Stimulated activated CD4-positive, alpha-beta T cell treated with anti-CD3 and anti-CD28 coated beads, Interleukin-12 subunit alpha, Interleukin-12 subunit beta, amount 100 ng/mL, for 48 hours (primary cell): ENCODE data around the gene IL7R.
"Not testable (repeated sequence)": the region's sequence is repeated elsewhere in the genome, so short reads cannot be mapped to it uniquely, and the experiment has no call there.

Experiments used
- DNase-seq, 3 donors: peaks; one replicate each; pipeline ENCODE4 v3.0.0-alpha.2; 2020; ENCODE audit warnings: low read depth in 2 of 3, low spot score in 1 of 3

The IL7R gene

DNA sequence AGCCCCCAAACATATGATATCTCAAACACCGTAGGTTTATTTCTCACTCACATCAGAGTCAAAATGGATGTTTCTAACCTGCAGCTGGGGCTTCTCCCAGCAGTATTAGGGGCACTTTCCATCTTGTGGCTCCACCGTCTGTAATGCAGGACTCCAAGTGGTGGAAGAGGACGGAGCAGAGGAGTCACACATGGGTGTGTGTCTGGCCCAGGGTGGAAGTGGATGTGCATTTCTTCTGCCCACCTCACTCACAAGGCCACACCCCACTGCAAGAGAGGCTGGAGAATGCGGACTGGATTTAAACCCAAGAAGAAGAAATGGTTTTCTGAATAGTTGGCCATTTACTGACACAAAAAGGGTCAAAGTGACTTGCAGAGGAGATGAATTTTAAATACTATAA lies 13.9 kb downstream of the IL7R start:
- no peak for DNase-seq

GRCh38 chr5:35876454-35876853 lies 19.8 kb downstream of the IL7R start:
- no peak for DNase-seq

- no peak for DNase-seq
Measured at GRCh38 chr5:35876922-35877321, 20.2 kb downstream of the IL7R start.

DNA sequence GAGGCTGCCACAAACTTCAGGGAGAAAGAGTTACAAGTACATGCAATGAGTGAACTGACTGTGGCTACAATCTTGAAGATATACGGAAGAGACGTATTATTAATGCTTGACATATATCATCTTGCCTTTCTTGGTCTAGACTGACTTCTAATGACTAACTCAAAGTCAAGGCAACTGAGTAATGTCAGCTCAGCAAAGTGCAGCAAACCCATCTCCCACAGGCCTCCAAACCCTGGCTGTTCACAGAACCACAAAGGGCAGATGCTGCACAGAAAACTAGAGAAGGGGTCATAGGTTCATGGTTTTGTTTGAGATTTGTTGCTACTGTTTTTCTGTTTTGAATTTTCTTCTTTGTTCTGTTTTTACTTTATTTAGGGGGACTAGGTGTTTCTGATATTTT lies 21.0 kb downstream of the IL7R start:
- DNase-seq = no peak

DNA sequence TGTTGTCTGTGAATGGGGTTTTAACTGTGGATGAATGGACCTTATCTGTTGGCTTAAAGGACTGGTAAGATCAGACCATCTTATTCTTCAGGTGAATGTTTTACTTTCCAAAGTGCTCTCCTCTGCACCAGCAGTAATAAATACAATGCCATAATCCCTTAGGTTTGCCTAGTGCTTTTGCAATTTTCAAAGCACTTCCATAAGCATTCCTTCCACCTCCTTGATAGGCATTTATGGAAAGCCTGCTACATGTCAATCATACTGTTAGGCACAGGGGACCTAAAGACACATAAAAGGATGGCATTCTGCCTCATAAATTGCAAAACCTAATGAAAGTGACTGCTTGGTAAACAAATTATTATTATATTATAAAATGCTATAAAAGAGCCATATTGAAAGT lies 21.4 kb downstream of the IL7R start:
- no peak for DNase-seq

- no peak for DNase-seq
Measured at GRCh38 chr5:35879096-35879495, 22.4 kb downstream of the IL7R start.

DNA sequence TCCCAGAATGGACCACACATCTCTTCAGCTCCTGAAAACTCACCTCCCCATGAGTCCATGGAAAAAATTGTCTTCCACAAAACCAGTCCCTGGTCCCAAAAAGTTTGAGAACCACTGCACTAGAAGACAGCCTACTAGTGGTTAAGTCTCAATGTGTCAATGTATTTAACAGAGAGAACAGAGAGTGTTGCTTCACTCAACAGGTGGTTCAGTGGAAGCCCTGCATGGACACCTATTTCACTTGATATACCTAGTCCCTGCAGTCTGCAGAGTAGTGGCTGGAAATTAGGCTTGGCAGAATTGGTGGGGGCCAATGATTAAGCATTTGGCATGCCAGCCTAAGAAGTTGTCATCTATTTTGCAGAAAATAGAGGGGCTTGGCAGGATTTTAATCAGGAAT lies 23.0 kb downstream of the IL7R start:
- DNase-seq = no peak

- no peak for DNase-seq
Measured at GRCh38 chr5:35880156-35880555, 23.5 kb downstream of the IL7R start.

- DNase-seq = no peak
Measured at GRCh38 chr5:35881758-35882157, 25.1 kb downstream of the IL7R start.

GRCh38 chr5:35884191-35884769 lies 27.6 kb downstream of the IL7R start:
- DNase-seq = no peak

- DNase-seq = no peak
Measured at GRCh38 chr5:35884773-35885172, 28.1 kb downstream of the IL7R start.

DNA sequence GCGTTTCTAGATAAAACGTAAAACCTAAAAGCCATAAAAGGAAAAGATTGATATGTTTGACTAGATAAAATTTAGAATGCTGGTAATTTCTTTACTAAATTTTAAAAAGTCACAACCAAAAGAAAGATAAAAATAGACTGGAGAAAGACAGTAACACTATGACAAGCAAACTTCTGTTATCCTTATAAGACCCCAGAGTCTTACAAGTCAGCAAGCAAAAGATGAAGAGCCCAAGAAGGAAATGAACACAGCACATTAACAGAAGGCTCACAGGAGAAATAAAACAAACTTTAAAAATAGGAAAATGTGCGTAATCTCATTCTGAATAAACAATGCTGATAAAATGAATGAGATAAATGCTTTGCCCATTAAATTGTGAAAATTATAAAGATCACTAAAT lies 29.7 kb downstream of the IL7R start:
- DNase-seq = no peak

- no peak for DNase-seq
Measured at GRCh38 chr5:35887321-35888100, 30.8 kb downstream of the IL7R start.

DNA sequence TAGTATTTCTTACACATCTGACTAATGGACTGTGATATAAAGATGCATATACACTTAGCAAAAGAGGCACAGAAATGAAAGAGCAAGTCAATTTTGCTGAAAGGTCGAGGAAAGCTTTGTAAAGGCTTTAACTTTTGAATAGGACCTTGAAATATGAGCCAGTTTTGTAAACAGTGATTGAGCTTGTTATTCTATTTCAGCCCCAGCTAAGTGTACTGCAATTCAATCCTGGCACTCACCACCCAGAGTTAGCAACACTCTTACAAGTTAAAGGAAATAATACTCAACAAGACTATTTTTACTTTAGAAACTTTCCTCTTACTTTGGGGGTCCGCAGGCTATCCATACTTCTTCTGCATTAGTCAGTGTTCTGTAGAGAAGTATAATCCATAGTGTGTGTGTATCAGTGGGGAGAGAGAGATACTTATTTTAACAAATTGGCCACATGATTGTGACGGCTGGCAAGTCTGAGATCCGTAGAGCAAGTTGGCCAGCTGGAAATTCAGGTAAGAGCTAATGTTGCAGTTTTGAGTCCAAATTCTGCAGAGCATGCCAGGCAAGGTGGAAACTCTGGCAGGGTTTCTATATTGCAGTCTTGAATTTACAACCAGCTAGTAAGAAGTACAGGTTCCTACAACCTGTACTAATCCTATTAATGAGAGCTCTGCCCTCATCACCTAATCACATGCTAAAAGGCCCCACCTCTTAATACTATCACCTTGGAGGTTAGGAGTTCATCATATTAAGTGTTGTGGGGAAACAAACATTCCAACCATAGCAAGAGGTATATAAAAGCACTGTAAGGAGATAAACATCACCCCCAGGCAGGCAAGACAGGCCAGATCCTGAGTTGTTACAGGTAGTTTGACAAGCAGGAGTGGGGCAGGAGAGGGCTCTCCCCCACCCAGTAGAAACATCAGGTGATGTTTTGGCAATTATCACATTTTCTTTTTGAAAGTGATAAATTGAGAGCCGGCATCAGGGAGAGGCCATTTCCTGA lies 33.6 kb downstream of the IL7R start:
- no peak for DNase-seq

GRCh38 chr5:35892799-35893198 lies 36.1 kb downstream of the IL7R start:
- not testable (repeated sequence) for DNase-seq

GRCh38 chr5:35894131-35894530 lies 37.4 kb downstream of the IL7R start:
- no peak for DNase-seq

- no peak for DNase-seq
Measured at GRCh38 chr5:35898952-35899660, 42.4 kb downstream of the IL7R start.

- DNase-seq = no peak
Measured at GRCh38 chr5:35899800-35900199, 43.1 kb downstream of the IL7R start.

DNA sequence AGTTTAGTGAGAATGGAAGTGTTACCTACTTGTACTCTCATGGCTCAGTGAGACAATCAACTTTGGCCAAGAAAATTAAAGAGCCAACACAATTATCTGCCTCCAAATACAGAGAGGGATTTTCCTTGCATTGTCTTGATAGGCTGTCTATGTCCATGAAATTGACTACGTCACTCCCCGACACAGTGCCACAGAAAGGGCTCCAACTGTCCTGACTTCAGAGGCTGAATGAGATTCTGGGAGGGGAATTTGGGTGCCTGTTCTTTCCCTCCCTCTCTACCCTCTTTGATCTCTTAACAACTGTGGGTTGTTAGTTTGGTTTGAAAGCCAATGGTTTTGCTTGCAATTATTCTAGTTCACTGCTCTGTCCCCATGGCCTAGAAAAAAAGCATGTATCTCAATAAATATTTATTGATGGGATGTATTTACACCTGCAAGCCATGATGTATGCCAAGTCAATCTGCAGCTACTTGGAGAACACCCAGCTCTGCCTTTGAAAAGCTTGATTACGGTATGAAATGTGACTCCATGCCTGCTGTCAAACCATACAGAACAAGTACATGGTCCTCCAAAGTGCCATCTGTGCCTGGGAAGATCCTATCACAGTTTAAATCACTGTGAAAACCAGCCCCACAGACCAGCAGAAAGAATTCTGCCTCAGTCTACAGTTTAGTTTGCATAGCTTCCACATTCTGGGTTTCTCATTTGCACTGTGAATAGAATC lies 44.4 kb downstream of the IL7R start:
- no peak for DNase-seq

GRCh38 chr5:35902046-35902672 lies 45.5 kb downstream of the IL7R start:
- DNase-seq = no peak
